GM23338 (cell line): ENCODE measurements around the gene ENTPD6. TPM values are rescaled to one million over a fixed set of nuclear protein-coding genes. Genes with fewer than 3 reads are reported as not detected.

Experiments
- ATAC-seq: fragments of 200-7000 bp; cut with Tn5 transposase; 3 replicates; pipeline ENCODE4 v1.9.1; 2020
- DNase-seq: peaks from one replicate; pipeline ENCODE4 v3.0.0-alpha.2; 2015; ENCODE audit warnings: low spot score
- H2AFZ ChIP-seq: fragments of 200-600 bp; sonication (generic); 2 replicates; pipeline ENCODE4 v1.8.0; 2016; ENCODE audit warnings: antibody characterized with exemption, mild to moderate bottlenecking, moderate library complexity
- H3F3A ChIP-seq: fragments of 200-600 bp; sonication (generic); replicated peaks from 2 replicates; pipeline ENCODE4 v1.8.0; 2017; ENCODE audit warnings: antibody characterized with exemption, mixed run types, low read depth
- H3K27ac ChIP-seq: fragments of 200-600 bp; sonication (generic); 2 replicates; pipeline ENCODE4 v1.6.1; 2016; ENCODE audit warnings: low read depth
- H3K27me3 ChIP-seq: fragments of 200-600 bp; sonication (generic); 2 replicates; pipeline ENCODE4 v1.8.0; 2016; ENCODE audit warnings: mild to moderate bottlenecking, mixed run types, moderate library complexity; ENCODE audit not compliant: insufficient read depth
- H3K36me3 ChIP-seq: fragments of 200-600 bp; sonication (generic); 2 replicates; pipeline ENCODE4 v1.8.0; 2016; ENCODE audit warnings: mild to moderate bottlenecking; ENCODE audit not compliant: insufficient read depth
- H3K4me1 ChIP-seq: fragments of 200-600 bp; sonication (generic); 2 replicates; pipeline ENCODE4 v1.8.0; 2016; ENCODE audit warnings: mild to moderate bottlenecking, moderate library complexity; ENCODE audit not compliant: insufficient read depth
- H3K4me2 ChIP-seq: fragments of 200-600 bp; sonication (generic); 2 replicates; pipeline ENCODE4 v1.7.1; 2017; ENCODE audit warnings: mixed run types
- H3K4me3 ChIP-seq: fragments of 200-600 bp; sonication (generic); 2 replicates; pipeline ENCODE4 v1.6.1; 2016; ENCODE audit warnings: mixed run types
- H3K79me2 ChIP-seq: fragments of 200-600 bp; sonication (generic); replicated peaks from 2 replicates; pipeline ENCODE4 v1.8.0; 2017; ENCODE audit warnings: mild to moderate bottlenecking; ENCODE audit not compliant: insufficient read depth
- H3K9me2 ChIP-seq: fragments of 200-600 bp; sonication (generic); 2 replicates; pipeline ENCODE4 v1.8.0; 2017; ENCODE audit not compliant: insufficient read depth
- H4K20me1 ChIP-seq: fragments of 200-600 bp; sonication (generic); replicated peaks from 2 replicates; pipeline ENCODE4 v1.8.0; 2017; ENCODE audit warnings: mild to moderate bottlenecking; ENCODE audit not compliant: insufficient read depth
- H3K27ac Mint-ChIP-seq: 2 replicates; pipeline ENCODE4 v1.8.0; 2020; ENCODE audit warnings: inconsistent platforms, mild to moderate bottlenecking, moderate library complexity, mixed read lengths
- H3K27me3 Mint-ChIP-seq: 3 replicates; pipeline ENCODE4 v1.8.0; 2022; ENCODE audit warnings: low read depth, mild to moderate bottlenecking, moderate library complexity, mixed read lengths, inconsistent platforms; ENCODE audit not compliant: insufficient read depth, poor library complexity
- H3K36me3 Mint-ChIP-seq: 3 replicates; pipeline ENCODE4 v1.8.0; 2021; ENCODE audit warnings: low read depth, mild to moderate bottlenecking, inconsistent platforms, moderate library complexity, mixed read lengths
- H3K4me1 Mint-ChIP-seq: 3 replicates; pipeline ENCODE4 v1.8.0; 2020; ENCODE audit warnings: mild to moderate bottlenecking, inconsistent platforms, mixed read lengths
- H3K4me3 Mint-ChIP-seq: 3 replicates; pipeline ENCODE4 v1.8.0; 2021; ENCODE audit warnings: moderate library complexity, mild to moderate bottlenecking, inconsistent platforms, mixed read lengths
- H3K9me3 Mint-ChIP-seq: 3 replicates; pipeline ENCODE4 v1.8.0; 2020; ENCODE audit warnings: moderate library complexity, mild to moderate bottlenecking, inconsistent platforms, mixed read lengths
- CREB1 ChIP-seq: fragments of 250-450 bp; sonication (Bioruptor Pico); IDR thresholded peaks from 2 replicates; pipeline ENCODE4 v1.5.0; 2020; ENCODE audit warnings: low read depth, mild to moderate bottlenecking, moderate library complexity
- EZH2 ChIP-seq: fragments of 200-600 bp; sonication (generic); IDR thresholded peaks from one replicate; pipeline ENCODE4 v1.8.0; 2017; ENCODE audit warnings: antibody characterized with exemption, mild to moderate bottlenecking, low read depth; ENCODE audit not compliant: unreplicated experiment
- EZH2phosphoT487 ChIP-seq: fragments of 200-600 bp; sonication (generic); IDR thresholded peaks from one replicate; pipeline ENCODE4 v1.8.1; 2018; ENCODE audit warnings: antibody characterized with exemption; ENCODE audit not compliant: unreplicated experiment
- JUNB ChIP-seq: IDR thresholded peaks from one replicate; pipeline ENCODE4 v1.6.1; 2016; ENCODE audit warnings: antibody characterized with exemption; ENCODE audit not compliant: unreplicated experiment
- POLR2AphosphoS5 ChIP-seq: IDR thresholded peaks from 2 replicates; pipeline ENCODE4 v1.6.1; 2016; ENCODE audit warnings: antibody characterized with exemption, low read depth
- ZNF114 ChIP-seq: fragments of 250-450 bp; sonication (Bioruptor Pico); IDR thresholded peaks from 2 replicates; pipeline ENCODE4 v1.5.0; 2020; ENCODE audit warnings: mild to moderate bottlenecking, moderate library complexity
- ZNF331 ChIP-seq: fragments of 250-450 bp; sonication (Bioruptor Pico); IDR thresholded peaks from 2 replicates; pipeline ENCODE4 v1.5.0; 2020; ENCODE audit warnings: low read depth, mild to moderate bottlenecking, moderate library complexity
- polyA plus RNA-seq: library from polyadenylated mRNA; unstranded; fragments of >200 nt; fragmentation: Nextera tagmentation; extraction: Ambion mirVana; gene quantifications from 2 replicates; pipeline ENCODE4 v1.2.1, GENCODE V29; 2016
- total RNA-seq: library from RNA; depleted of rRNA; stranded (reverse); fragments of >200 nt; shearing (Covaris generic); gene quantifications from 2 replicates; pipeline ENCODE4 v1.2.3, GENCODE V29; 2014
- TF ChIP-seq, protein P1 (sequence below), 2 experiments: fragments of 200-600 bp in 1 of 2; sonication (generic) in 1 of 2; conservative IDR thresholded peaks; 2 replicates each; pipeline versions ENCODE4 v1.5.1 to v1.6.1; 2016 to 2017; ENCODE audit warnings: antibody characterized with exemption in 2 of 2, low read depth in 2 of 2, mild to moderate bottlenecking in 2 of 2, moderate library complexity in 1 of 2
- TF ChIP-seq, protein P2 (sequence below): fragments of 250-450 bp; sonication (Bioruptor Pico); IDR thresholded peaks from 2 replicates; pipeline ENCODE4 v1.5.0; 2020; ENCODE audit warnings: mild to moderate bottlenecking, moderate library complexity
- TF ChIP-seq, protein P3 (sequence below): IDR thresholded peaks from one replicate; pipeline ENCODE4 v1.6.1; 2018; ENCODE audit warnings: antibody characterized with exemption; ENCODE audit not compliant: unreplicated experiment

ENTPD6 gene
- total and polyA plus RNA-seq, 2 experiments from 2014 or later = 19.3 to 45.9 TPM

DNA sequence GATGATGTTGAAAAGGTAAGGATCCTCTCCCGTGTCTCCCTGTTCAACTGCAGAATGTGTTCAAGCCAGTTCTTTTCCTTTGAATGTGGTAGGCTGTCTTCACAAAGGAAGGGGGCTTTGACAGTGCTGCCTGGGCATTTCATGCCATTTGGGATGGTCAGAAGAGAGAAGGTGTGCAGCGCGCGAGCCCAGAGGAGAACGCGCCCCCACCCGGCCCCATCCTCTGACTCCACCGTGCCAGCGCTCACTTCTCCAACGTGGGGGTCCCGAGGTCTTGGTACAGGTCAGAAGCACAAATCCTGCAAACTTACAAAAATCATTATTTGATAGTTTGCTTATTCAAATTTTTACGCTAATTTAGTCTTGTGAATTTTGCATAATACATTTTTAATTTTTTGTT lies 14.4 kb downstream of the ENTPD6 start:
- DNase-seq = no peak
- no peak for TF ChIP-seq ZNF331 (CRISPR knock-in tag)
- TF ChIP-seq, protein P1, sequence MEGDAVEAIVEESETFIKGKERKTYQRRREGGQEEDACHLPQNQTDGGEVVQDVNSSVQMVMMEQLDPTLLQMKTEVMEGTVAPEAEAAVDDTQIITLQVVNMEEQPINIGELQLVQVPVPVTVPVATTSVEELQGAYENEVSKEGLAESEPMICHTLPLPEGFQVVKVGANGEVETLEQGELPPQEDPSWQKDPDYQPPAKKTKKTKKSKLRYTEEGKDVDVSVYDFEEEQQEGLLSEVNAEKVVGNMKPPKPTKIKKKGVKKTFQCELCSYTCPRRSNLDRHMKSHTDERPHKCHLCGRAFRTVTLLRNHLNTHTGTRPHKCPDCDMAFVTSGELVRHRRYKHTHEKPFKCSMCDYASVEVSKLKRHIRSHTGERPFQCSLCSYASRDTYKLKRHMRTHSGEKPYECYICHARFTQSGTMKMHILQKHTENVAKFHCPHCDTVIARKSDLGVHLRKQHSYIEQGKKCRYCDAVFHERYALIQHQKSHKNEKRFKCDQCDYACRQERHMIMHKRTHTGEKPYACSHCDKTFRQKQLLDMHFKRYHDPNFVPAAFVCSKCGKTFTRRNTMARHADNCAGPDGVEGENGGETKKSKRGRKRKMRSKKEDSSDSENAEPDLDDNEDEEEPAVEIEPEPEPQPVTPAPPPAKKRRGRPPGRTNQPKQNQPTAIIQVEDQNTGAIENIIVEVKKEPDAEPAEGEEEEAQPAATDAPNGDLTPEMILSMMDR (conservative IDR thresholded peaks at IDR 0.05; ENCODE audit: low read depth in 2 of 2) = no peak
- TF ChIP-seq JUNB = no peak
- TF ChIP-seq EZH2phosphoT487 = no peak
- TF ChIP-seq EZH2 = no peak
- no peak for TF ChIP-seq POLR2AphosphoS5
- Histone ChIP-seq H3K4me3 (no peak overlapping the region), H3F3A (no peaks in the 10 kb centered on the region), H3K4me2 (no peak overlapping the region), H3K4me1 (no peaks in the 10 kb centered on the region; the same call in 1 of the 2 replicates), H3K27ac (no peak overlapping the region), H3K9me2 (no peaks in the 10 kb centered on the region), H3K79me2 (peaks cover 9% of the 10 kb centered on the region), H3K27me3 (no peaks in the 10 kb centered on the region), H4K20me1 (peaks cover 5% of the 10 kb centered on the region), H3K36me3 (no peaks in the 10 kb centered on the region), H2AFZ (no peak overlapping the region)
- H3K4me3 Mint-ChIP-seq = no peak overlapping the region
- H3K9me3 Mint-ChIP-seq = no peaks in the 10 kb centered on the region
- no peak overlapping the region for H3K27ac Mint-ChIP-seq
- peaks cover 2% of the 10 kb centered on the region for H3K27me3 Mint-ChIP-seq
- peaks cover 8% of the 10 kb centered on the region; the same call in 2 of the 3 replicates for H3K36me3 Mint-ChIP-seq
- peaks cover 8% of the 10 kb centered on the region for H3K4me1 Mint-ChIP-seq
- no peak for ATAC-seq

DNA sequence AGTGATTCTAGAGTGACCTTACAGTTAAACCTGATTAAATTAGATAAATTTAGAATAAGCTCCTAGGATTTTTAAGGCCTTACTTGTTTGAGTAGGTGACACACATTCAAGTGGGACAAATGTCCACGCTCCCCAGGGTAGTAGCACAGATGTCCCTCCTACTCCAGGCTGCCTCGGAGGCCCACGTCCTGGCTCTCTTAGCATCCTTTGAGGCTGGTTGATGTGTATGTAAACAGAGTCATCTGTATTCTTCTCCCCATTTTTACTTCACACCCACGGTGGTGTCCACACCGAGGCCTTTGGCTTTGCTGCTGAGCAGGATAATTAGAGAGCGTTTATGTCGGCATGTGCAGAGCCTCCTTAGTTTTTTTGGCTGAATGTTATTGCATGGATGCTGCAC lies 15.8 kb downstream of the ENTPD6 start:
- no peak overlapping the region for H3K4me2 ChIP-seq
- H3K79me2 ChIP-seq = peaks cover 5% of the 10 kb centered on the region; the same call in 1 of the 2 replicates
- no peak for ATAC-seq
- H3F3A ChIP-seq = no peaks in the 10 kb centered on the region
- Mint-ChIP-seq H3K27me3 (peaks cover 2% of the 10 kb centered on the region), H3K9me3 (no peaks in the 10 kb centered on the region), H3K27ac (no peak overlapping the region), H3K4me3 (no peak overlapping the region), H3K4me1 (no peaks in the 10 kb centered on the region), H3K36me3 (peaks cover 14% of the 10 kb centered on the region)
- no peaks in the 10 kb centered on the region for H3K27me3 ChIP-seq
- no peak for DNase-seq
- no peaks in the 10 kb centered on the region for H3K4me1 ChIP-seq
- H3K4me3 ChIP-seq = no peak overlapping the region
- H3K36me3 ChIP-seq = no peaks in the 10 kb centered on the region
- no peak overlapping the region for H2AFZ ChIP-seq
- H3K9me2 ChIP-seq = no peaks in the 10 kb centered on the region
- H3K27ac ChIP-seq = no peak overlapping the region
- H4K20me1 ChIP-seq = peaks cover 5% of the 10 kb centered on the region
- TF ChIP-seq EZH2phosphoT487 (no peak), ZNF114 (CRISPR knock-in tag) (no peak), CREB1 (no peak)
- TF ChIP-seq, protein P2, sequence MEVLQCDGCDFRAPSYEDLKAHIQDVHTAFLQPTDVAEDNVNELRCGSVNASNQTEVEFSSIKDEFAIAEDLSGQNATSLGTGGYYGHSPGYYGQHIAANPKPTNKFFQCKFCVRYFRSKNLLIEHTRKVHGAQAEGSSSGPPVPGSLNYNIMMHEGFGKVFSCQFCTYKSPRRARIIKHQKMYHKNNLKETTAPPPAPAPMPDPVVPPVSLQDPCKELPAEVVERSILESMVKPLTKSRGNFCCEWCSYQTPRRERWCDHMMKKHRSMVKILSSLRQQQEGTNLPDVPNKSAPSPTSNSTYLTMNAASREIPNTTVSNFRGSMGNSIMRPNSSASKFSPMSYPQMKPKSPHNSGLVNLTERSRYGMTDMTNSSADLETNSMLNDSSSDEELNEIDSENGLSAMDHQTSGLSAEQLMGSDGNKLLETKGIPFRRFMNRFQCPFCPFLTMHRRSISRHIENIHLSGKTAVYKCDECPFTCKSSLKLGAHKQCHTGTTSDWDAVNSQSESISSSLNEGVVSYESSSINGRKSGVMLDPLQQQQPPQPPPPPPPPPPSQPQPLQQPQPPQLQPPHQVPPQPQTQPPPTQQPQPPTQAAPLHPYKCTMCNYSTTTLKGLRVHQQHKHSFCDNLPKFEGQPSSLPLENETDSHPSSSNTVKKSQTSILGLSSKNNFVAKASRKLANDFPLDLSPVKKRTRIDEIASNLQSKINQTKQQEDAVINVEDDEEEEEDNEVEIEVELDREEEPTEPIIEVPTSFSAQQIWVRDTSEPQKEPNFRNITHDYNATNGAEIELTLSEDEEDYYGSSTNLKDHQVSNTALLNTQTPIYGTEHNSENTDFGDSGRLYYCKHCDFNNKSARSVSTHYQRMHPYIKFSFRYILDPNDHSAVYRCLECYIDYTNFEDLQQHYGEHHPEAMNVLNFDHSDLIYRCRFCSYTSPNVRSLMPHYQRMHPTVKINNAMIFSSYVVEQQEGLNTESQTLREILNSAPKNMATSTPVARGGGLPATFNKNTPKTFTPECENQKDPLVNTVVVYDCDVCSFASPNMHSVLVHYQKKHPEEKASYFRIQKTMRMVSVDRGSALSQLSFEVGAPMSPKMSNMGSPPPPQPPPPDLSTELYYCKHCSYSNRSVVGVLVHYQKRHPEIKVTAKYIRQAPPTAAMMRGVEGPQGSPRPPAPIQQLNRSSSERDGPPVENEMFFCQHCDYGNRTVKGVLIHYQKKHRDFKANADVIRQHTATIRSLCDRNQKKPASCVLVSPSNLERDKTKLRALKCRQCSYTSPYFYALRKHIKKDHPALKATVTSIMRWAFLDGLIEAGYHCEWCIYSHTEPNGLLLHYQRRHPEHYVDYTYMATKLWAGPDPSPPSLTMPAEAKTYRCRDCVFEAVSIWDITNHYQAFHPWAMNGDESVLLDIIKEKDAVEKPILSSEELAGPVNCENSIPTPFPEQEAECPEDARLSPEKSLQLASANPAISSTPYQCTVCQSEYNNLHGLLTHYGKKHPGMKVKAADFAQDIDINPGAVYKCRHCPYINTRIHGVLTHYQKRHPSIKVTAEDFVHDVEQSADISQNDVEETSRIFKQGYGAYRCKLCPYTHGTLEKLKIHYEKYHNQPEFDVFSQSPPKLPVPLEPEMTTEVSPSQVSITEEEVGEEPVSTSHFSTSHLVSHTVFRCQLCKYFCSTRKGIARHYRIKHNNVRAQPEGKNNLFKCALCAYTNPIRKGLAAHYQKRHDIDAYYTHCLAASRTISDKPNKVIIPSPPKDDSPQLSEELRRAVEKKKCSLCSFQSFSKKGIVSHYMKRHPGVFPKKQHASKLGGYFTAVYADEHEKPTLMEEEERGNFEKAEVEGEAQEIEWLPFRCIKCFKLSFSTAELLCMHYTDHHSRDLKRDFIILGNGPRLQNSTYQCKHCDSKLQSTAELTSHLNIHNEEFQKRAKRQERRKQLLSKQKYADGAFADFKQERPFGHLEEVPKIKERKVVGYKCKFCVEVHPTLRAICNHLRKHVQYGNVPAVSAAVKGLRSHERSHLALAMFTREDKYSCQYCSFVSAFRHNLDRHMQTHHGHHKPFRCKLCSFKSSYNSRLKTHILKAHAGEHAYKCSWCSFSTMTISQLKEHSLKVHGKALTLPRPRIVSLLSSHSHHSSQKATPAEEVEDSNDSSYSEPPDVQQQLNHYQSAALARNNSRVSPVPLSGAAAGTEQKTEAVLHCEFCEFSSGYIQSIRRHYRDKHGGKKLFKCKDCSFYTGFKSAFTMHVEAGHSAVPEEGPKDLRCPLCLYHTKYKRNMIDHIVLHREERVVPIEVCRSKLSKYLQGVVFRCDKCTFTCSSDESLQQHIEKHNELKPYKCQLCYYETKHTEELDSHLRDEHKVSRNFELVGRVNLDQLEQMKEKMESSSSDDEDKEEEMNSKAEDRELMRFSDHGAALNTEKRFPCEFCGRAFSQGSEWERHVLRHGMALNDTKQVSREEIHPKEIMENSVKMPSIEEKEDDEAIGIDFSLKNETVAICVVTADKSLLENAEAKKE (CRISPR knock-in tag) = no peak
- TF ChIP-seq, protein P3, sequence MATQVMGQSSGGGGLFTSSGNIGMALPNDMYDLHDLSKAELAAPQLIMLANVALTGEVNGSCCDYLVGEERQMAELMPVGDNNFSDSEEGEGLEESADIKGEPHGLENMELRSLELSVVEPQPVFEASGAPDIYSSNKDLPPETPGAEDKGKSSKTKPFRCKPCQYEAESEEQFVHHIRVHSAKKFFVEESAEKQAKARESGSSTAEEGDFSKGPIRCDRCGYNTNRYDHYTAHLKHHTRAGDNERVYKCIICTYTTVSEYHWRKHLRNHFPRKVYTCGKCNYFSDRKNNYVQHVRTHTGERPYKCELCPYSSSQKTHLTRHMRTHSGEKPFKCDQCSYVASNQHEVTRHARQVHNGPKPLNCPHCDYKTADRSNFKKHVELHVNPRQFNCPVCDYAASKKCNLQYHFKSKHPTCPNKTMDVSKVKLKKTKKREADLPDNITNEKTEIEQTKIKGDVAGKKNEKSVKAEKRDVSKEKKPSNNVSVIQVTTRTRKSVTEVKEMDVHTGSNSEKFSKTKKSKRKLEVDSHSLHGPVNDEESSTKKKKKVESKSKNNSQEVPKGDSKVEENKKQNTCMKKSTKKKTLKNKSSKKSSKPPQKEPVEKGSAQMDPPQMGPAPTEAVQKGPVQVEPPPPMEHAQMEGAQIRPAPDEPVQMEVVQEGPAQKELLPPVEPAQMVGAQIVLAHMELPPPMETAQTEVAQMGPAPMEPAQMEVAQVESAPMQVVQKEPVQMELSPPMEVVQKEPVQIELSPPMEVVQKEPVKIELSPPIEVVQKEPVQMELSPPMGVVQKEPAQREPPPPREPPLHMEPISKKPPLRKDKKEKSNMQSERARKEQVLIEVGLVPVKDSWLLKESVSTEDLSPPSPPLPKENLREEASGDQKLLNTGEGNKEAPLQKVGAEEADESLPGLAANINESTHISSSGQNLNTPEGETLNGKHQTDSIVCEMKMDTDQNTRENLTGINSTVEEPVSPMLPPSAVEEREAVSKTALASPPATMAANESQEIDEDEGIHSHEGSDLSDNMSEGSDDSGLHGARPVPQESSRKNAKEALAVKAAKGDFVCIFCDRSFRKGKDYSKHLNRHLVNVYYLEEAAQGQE = no peak
